HG03378 (cell line): Measurements from ENCODE around the gene ANKK1.

Experiments
- ATAC-seq: cut with Tn5 transposase; IDR thresholded peaks from one replicate; pipeline ENCODE4 v1.9.1; 2021; ENCODE audit warnings: mild to moderate bottlenecking, moderate library complexity; ENCODE audit not compliant: unreplicated experiment

Gene ANKK1, protein sequence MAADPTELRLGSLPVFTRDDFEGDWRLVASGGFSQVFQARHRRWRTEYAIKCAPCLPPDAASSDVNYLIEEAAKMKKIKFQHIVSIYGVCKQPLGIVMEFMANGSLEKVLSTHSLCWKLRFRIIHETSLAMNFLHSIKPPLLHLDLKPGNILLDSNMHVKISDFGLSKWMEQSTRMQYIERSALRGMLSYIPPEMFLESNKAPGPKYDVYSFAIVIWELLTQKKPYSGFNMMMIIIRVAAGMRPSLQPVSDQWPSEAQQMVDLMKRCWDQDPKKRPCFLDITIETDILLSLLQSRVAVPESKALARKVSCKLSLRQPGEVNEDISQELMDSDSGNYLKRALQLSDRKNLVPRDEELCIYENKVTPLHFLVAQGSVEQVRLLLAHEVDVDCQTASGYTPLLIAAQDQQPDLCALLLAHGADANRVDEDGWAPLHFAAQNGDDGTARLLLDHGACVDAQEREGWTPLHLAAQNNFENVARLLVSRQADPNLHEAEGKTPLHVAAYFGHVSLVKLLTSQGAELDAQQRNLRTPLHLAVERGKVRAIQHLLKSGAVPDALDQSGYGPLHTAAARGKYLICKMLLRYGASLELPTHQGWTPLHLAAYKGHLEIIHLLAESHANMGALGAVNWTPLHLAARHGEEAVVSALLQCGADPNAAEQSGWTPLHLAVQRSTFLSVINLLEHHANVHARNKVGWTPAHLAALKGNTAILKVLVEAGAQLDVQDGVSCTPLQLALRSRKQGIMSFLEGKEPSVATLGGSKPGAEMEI

GRCh38 chr11:113387605-113388211, at the start of gene ANKK1:
Gene ANKK1 (plus strand): TSS chr11:113387779. CDS start chr11:113387885, 106 bp downstream.
- no peak for ATAC-seq

GRCh38 chr11:113338730-113339129, 48.8 kb upstream of the ANKK1 start:
- ATAC-seq: no peak

DNA sequence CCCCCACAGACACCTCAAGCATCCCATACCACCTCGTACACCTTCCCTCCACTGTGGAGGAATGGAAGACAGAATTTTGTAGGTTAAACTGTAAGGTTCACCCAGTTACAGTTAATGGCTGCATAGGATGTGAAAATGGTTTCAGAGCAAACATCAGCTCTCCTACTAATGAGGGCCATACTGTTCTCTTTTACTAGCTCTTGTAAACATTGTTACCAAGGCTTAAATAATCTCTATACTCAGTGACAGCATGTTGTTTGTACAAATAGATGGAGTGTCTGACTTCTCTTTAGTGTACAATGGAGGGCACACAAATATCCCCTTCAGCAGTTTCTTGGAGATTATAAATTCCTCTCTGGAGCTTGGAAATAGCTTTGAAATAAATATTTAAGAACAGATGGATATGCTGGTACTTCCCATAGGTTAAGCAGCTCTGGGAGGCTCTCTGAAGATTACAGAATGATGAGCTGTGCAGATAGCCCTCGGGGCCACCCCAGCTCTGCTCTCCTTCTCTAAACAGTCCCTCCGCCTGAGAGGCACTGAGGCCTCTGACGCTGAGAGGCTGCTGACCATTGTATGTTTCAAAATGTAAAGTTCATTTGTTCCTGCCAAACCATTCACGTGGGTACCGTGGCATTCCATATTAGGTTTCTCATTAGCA, 47.5 kb upstream of the ANKK1 start:
- ATAC-seq: no peak

DNA sequence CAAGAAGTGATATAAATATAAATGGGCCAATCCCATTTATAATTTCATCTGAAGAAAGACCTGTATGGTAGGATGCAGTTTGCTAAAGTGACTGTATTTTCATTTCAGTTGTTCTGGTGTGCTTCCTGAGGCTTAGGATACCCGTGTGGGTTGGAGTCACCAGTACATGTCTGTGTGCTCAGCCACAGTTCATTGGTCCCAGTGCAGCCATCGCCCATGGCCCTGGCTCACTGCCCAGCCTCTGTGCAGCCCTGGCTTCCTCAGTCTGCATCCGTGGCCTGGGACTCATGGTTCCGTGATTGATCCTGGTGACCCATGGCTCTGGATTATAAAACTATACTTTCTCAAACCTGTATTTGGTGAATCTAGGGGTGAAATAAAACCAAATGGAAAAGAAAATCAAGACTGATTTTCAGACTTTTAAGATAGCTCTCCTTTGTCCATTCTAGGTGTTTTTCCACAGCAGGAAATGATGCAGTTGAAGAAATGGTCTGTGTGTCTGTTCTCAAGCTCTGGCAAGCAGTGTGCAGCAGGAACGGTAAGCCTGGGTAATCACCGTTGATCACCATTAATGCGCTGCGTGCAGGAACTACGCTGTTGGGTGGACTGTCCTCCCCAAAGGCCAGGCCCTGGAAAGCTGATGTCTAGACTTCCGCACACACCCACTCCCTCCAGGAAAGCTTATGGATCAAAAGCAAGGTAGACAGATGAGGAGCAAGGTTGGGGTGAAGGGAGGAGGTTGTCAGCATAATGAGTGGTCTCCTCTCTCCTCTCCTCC, 46.0 kb upstream of the ANKK1 start:
- no peak for ATAC-seq

DNA sequence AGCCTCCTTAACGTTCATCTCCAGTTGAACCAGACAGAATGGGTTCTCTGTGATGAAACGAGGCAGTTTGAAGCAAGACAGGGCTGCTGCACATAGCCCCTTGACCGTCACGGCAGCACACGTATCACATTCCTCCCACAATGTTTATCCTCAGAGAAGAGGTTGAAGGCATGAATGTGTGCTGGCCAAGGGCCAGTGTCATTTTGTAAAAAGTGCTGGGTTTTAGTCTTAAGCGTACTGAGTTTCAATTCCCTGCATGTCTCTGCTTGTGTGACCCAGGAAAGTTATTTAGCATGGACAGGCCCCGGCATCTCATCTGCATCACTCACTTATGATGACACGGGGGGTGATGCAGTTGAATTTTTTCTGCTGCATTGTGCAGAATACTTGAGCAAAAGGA, 41.6 kb upstream of the ANKK1 start:
- ATAC-seq: no peak

GRCh38 chr11:113349528-113349927, 38.1 kb upstream of the ANKK1 start:
- no peak for ATAC-seq

DNA sequence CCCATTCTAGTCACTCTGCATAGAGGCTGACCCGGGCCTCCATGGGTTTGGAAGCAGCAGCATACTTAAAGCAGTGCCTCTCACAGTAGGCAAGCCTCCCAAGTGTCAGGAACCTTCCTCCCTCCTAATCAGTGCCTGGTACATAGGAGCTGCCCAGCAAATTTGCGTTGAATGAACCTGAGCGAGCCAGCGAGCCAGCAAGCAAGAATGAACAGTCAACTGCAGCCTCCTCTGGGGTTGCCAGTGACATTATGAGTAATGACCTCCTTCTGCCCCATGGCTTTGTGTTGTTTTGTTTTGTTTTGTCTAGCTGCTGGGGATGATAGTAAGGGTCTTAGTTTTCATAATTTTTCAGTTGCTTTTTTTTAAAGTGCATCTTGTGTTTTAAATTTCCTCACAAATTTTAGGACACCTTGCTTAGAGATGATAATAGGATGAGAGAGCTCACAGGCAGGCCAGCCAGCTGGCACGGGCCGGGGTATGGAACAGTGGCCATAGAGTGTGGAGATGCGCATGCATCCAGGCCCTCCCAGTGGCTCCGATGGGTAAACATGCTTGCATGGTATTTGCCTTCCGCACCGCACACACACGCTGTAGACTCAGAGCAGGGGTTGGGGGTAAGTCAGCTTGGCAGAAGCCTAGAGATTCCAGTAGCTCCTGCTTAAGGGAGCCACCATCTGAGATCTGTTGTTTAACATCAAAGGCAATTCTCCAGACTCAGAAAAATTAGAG, 37.1 kb upstream of the ANKK1 start:
- no peak for ATAC-seq

- ATAC-seq: no peak
These were observed 36.5 kb upstream of the ANKK1 start for GRCh38 chr11:113351068-113351450.

DNA sequence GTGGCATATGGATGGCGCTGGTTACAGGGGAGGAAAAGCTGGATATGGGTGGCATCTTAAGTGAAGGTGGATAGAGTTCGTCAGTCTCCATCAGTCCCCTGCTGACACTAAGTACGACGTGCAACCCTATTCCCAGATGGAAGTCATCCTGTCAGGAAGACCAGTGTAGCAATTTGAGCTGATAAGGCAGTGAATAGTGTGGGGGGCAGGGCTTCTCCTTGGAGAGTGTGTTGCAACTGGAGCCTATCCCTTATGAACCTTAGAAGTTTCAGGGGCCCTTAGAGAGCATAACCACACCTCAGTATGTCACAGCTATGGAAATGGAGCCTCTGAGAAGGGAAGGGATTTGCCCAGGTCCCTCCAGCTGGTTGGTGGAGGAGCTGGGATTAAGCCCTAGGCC, 36.1 kb upstream of the ANKK1 start:
- ATAC-seq: no peak

- no peak for ATAC-seq
These were observed 31.4 kb upstream of the ANKK1 start for GRCh38 chr11:113356203-113356602.

DNA sequence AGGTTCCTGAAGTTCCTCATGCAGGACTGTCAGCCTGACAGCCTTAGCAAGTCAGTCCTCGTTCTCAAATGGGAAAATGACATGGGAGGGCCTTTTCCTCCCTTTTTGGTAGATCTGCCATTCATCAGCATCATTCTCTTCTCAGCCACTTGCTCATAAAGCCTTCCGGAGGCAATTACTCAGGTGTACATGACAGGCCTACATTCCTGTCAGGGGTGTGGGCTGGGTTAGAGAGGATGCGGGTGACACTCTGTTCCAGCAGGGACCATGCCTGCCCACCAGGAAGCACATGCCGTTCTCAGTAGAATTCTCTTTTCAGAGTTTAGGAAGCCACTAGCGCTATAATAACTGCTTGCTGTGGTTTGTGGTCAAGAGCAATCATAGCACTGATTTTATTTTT, 24.2 kb upstream of the ANKK1 start:
- no peak for ATAC-seq

DNA sequence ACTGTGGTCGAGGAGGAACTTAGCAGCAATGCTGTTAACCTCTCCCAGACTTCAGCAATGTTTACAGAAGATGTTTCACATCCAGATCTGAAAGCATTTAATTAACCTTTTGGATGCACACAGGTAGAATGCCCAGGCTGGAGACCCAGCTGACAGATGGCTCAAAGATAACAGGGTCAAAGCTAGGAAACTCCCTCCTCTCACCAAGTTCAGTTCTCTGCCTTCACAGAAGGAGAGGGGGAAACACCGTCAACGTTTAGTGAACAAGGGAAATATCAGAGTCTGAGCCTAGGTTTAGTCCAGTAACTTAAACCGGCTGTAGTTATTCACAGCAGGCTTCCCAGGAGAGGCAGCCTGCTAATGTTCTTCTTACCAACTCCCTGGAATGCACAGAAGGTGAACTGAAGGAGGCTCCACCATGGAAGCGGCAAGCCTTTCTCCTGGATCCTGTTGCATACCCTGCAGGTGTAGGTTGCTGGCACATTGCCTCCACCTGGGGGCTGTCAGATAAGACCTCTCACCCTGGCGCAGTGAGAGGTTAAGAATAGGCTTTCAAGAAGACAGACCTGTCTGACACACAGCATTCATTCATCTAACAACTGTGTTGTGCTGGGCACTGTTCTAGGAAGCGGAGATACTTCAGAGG, 23.5 kb upstream of the ANKK1 start:
- no peak for ATAC-seq

DNA sequence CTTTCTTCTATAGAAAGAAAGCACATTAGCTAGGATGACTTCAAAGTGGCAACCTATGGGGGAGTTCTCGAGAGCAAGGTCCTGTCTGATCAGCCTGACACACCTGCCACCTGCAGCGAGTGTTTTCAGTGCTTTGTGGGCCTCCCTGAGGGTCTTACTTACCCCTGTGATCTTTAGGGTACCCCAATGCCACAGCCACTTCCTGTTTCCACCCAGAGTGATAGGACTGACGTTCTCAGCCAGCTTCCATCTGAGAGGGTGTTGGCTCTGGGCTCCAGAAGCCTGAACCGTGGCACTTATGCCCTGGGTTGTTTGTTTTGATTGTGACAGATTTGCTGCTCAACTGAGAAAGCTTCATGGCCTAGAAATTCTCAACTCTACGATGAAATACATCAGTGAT, 21.7 kb upstream of the ANKK1 start:
- no peak for ATAC-seq

DNA sequence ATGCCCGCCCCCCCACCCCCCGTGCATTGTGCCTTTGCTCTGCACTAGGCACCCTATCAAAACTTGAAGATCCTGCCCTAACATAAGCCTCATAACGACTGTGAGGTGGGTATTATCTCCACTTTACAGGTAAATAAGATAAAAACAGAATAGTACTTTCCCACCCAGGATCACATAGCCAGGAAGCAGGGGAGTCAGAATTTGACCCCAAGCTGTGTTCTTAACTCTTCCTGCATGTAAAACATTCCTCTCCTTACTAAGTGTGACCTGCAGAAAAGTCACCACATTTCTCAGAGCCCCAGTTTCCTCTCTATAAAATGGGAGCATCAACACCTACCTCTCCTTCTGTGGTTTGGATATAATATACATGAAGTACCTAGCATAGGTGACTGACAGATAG, 18.2 kb upstream of the ANKK1 start:
- no peak for ATAC-seq

DNA sequence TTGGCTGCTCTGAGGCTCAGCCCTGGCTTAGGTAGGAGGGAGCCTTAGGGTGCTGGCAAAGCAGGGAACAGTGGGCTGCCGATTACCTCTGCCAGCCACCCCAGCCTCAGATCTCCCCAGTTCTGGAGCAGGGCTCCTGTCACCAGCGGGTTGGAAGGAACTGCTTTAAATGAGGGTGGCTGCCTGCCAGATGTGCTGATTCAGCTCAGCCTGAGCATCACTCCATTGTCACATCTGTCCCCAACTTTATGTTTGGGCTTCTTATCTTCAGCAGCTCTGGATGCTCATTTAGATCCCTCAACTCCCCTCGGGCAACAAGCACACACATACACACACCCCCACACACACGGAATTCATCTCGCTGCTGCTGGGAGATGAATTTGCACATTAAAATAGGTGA, 16.9 kb upstream of the ANKK1 start:
- ATAC-seq: no peak

DNA sequence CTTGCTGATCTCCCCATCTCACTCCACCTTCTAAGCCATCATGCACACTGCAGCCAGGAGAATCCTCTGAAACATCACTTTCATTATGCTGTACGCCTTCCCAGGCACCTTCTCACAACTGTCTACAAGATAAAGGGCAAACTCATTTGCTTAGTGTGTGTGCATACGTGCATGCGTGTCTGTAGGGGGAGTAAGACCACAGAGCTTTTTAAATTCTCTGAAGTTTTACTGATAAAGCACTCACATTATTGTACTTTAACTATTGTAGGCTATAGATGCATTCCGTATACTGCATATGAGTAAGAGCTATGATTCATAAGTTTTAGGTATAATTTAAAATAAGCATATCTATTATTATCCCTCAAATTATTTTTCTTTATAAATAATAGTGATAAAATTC, 15.3 kb upstream of the ANKK1 start:
- no peak for ATAC-seq

DNA sequence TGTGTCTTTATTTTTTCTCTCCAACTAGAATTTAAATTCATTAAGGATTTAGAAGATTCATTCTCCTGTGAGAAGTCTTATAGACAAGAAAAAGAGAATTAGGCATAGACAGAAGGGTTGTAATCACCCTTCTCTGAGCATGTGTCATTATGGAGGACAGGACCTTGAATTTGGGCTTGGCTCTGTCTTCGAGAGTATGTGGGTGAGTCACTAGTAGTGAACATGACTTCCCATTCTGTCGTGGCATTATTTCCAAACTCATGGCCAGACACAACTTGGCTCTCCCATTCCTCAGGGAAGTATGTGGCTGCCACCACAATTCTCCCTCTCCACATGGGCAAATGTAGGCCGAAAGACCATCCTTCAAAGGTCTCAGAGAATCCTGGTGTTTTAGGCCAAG, 14.3 kb upstream of the ANKK1 start:
- ATAC-seq: no peak

DNA sequence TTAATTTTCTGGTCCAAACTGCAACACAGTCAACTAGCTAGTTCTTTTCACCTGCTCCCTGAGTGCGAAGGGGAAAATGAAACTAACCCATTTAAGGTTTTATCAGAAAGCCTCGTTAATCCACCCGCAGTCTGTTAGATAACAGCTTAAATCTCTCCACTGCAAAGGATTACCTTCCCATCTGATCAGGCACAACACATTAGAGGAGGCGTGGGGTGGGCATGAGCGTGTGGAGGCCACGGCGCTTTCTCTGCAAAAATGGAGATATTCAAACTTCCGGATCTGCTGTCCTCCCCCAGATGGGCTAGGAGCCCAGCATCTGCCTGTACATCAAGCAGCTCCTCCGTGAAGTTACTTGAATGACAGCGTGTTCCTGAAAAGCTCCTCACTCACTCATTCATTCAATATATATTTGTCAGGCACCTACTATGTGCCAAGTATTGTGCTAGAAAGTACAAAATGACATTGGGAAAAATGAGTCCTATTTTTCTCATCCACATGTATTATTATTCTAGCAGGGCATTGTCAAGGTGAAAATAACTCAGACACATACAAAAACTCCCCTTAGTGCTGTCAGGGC, 13.5 kb upstream of the ANKK1 start:
- ATAC-seq: no peak

GRCh38 chr11:113375402-113375801, 12.2 kb upstream of the ANKK1 start:
- no peak for ATAC-seq
